Suppressor macrophage (primary cell): ENCODE data around the gene PRUNE1.

Experiments used
- DNase-seq, 4 experiments: peaks; one replicate each; pipeline ENCODE4 v3.0.0-alpha.2; 2020 to 2022

The PRUNE1 gene

DNA sequence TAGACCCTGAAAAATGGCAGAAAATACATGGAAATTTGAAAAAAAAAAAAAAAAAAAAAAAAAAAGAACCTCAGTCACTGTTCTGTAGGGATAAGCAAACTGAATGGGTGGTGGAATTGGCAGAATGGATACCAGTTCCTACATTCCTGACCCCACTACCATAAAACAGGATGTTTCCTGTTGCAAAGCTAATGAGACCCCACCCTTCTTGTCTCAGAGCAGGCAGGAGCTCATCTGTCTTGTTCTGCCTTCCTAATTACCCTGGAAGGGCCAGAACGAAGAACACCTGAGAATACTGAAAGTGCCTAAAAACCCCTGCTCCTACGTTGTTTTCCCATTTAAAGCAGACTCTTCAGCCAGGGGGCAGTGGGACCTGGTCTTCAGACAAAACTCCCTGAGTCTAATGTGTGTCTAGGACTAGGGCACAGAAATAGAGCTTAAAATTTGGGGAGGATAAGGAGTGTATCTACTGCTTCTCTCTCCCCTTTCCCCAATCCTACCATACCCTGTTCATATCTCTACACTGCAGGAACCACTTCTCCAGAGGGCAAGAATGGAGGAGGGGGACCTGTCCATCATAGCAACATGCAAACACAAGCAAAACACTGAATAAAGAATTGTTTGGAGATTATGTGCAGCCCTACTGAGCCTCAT lies 43.2 kb downstream of the PRUNE1 start:
- no peak for DNase-seq

- no peak for DNase-seq
Observed at GRCh38 chr1:151054971-151055547, 46.8 kb downstream of the PRUNE1 start.

DNA sequence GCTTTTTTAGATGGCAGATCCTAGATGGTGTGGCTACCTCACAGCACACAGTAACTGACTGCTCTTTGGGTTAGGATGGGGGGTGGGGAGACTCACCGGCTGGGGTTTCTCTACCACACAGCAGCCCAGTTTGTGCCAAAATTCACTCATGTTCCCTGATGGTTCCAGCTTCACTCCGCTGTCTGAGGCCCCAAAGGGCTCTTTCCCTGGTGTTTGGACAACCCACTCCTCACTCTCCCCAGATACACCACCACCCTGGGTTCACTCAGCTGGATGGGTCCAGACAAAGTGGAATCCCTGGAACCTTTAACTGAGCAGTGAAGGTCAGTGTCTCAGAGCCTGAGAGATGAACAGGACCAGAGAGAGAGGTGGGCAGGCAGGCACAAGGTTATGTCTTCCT lies 47.3 kb downstream of the PRUNE1 start:
- no peak for DNase-seq

GRCh38 chr1:151056149-151056548 lies 47.9 kb downstream of the PRUNE1 start:
- no peak for DNase-seq

- DNase-seq = peak in 3 of 4 experiments; percentile 19 to 34 (median 20)
Observed at GRCh38 chr1:151058692-151059091, 50.4 kb downstream of the PRUNE1 start.

DNA sequence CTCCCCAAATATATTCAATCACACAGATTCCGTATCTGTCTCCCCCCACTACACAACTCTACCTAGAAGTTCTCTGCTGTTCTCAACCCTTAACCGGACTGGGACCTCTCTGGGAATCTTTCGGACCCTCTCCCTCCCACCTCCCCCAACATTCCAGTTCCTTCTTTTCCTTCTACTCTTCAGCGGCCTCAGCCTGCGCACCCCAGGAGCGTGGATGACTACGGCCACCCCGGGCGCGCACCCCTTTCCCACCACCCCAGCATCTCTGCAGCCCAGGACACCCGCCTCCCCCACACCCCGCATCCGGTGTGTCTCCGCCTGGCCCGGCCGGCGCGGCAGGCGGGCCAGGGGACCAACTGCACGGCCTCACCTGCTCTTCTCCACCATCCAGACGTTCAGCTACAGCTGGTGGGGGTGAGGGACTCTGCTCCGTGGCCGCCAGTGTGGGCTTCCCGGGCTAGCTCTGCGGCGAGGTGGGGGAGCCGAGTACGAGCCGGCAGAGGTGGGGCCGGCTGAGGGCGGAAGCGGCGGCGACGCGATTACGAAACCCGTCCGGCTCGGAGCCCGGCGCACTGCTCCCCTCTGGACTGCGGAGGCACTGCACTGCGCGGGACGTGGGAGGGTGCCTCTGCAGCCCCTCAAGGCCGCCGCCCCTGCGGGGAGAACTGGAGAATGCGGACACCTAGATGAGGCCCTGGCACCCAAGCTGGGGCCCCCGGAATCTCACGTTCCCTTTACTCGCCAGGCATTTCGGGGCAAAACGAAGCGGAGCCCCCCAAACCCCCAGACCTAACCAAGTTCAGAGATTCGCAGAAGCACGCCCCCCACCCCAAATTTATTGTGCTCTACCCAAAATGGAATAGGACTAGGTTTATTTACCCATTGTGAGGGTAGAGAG lies 51.1 kb downstream of the PRUNE1 start, which contains the start of gene CDC42SE1:
CDC42SE1 (minus strand) TSS at position 514 of the 898 bp plus-strand sequence. CDS start 3,892 bp downstream, outside the sequence.
- peak; percentile 88 to 95 (median 92) for DNase-seq

GRCh38 chr1:151060007-151060656 lies 51.9 kb downstream of the PRUNE1 start, which contains the start of gene MLLT11:
TSS of gene MLLT11 (plus strand) at chr1:151060397. CDS start at chr1:151067225, 6,828 bp downstream.
- peak in 1 of 4 experiments; percentile 33 for DNase-seq

- no peak for DNase-seq
Observed at GRCh38 chr1:151060657-151061421, 52.6 kb downstream of the PRUNE1 start.

GRCh38 chr1:151061704-151062103 lies 53.5 kb downstream of the PRUNE1 start:
- no peak for DNase-seq

- DNase-seq = peak in 3 of 4 experiments; percentile 17 to 53 (median 50)
Observed at GRCh38 chr1:151062741-151063371, 54.6 kb downstream of the PRUNE1 start.

DNA sequence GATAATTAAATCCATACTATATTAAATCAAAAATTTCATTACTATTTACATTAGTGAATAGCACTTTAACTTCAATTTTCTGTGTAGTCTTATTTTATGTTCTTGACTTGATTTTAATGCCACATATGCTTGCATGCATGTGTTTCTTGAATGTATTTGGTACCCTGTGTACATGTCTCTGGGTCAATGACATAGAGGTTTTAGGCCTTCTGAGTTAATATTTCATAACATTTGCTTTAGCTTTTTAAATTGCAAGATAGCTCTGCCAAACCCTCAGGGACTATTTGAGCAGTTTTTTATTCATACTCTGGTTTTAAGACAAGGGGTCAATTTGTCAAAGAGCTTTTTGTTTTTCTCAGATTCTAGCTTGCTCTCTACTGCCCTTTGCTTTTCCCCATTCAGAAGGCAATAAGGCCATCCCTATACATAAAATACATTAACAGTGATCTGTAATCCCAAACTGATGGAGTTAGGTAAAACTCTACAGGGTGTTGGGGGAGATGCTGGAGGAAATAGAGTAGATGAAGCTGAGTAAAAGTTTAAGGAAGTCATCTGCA lies 56.9 kb downstream of the PRUNE1 start:
- no peak for DNase-seq

DNA sequence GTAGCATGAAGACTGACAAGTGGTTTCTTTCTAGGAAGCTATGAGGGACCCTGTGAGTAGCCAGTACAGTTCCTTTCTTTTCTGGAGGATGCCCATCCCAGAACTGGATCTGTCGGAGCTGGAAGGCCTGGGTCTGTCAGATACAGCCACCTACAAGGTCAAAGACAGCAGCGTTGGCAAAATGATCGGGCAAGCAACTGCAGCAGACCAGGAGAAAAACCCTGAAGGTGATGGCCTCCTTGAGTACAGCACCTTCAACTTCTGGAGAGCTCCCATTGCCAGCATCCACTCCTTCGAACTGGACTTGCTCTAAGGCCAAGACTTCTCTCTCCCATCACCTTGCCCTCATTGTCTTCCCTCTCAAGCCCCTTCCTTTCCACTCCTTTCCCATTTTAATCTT lies 58.9 kb downstream of the PRUNE1 start:
- no peak for DNase-seq

DNA sequence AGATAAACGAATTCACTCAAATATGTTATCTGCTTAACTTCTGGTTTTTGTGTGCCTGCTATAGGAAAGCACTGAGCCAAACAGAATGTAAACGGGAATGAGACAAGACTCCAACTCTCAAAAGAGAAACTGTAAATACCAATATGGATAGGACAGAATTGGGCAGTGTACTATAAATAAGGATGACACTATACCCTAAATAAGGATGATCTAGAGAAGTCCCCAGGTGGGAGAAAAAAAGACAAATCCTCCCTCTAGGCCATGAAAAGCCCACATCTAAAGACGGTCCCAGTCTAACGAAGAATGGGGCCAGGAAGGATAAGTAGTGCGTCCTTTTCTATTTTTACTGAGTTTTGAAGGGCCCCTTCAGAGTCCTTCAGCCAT lies 60.8 kb downstream of the PRUNE1 start:
- no peak for DNase-seq

- peak; percentile 91 to 94 (median 92) for DNase-seq
Observed at GRCh38 chr1:151070474-151071276, 62.4 kb downstream of the PRUNE1 start, which contains the start of gene GABPB2. TSS of gene GABPB2 (plus strand) at chr1:151070761. CDS start at chr1:151088190, 17,429 bp downstream.

- no peak for DNase-seq
Observed at GRCh38 chr1:151072224-151072623, 64.0 kb downstream of the PRUNE1 start.
